CD4-positive, alpha-beta T cell (primary cell): ENCODE measurements around the gene KCNMB2. TPM values are rescaled to one million over a fixed set of nuclear protein-coding genes. Genes with fewer than 3 reads are reported as not detected.
"Not testable (repeated sequence)": the region's sequence is repeated elsewhere in the genome, so short reads cannot be mapped to it uniquely, and the experiment has no call there.

ENCODE experiments used
- ATAC-seq: fragments of 200-7000 bp; cut with Tn5 transposase; one replicate; pipeline ENCODE4 v1.10.0; 2022; ENCODE audit warnings: mild to moderate bottlenecking; ENCODE audit not compliant: poor library complexity
- CTCF ChIA-PET: fragments of 350-600 bp; sonication (Branson Sonifier 250); formaldehyde crosslinking; loops from one replicate; lab custom pipeline; 2021; ENCODE audit warnings: antibody characterized with exemption, inconsistent platforms; lab: Charles Lee
- POLR2A ChIA-PET: fragments of 350-600 bp; sonication (Branson Sonifier 250); formaldehyde crosslinking; loops from one replicate; lab custom pipeline; 2021; ENCODE audit warnings: antibody characterized with exemption, inconsistent platforms; lab: Charles Lee
- DNase-seq, 14 experiments: peaks; one replicate each; pipeline ENCODE4 v3.0.0-alpha.2; 2013 to 2020; ENCODE audit warnings: mixed read lengths in 2 of 14
- H3K27ac ChIP-seq, 2 donors: one replicate each; pipeline versions ENCODE4 v1.5.1 to v1.7.0; 2013; ENCODE audit warnings: low read length in 2 of 2, low read depth in 1 of 2, mild to moderate bottlenecking in 1 of 2
- H3K27me3 ChIP-seq, 2 experiments: 1 replicate in 1 of 2; 2 replicates in 1 of 2; pipeline versions ENCODE4 v1.6.1 to v1.7.0; 2013; ENCODE audit warnings: low read length in 2 of 2, control low read depth in 1 of 2, mild to moderate bottlenecking in 1 of 2, moderate library complexity in 1 of 2; ENCODE audit not compliant: insufficient read depth in 2 of 2, control insufficient read depth in 1 of 2
- H3K36me3 ChIP-seq: one replicate; pipeline ENCODE4 v1.6.1; 2013; ENCODE audit warnings: low read length, control low read depth; ENCODE audit not compliant: insufficient read depth
- H3K4me1 ChIP-seq: one replicate; pipeline ENCODE4 v1.6.1; 2013; ENCODE audit warnings: low read length, control low read depth; ENCODE audit not compliant: insufficient read depth
- H3K4me3 ChIP-seq: one replicate; pipeline ENCODE4 v1.5.1; 2013; ENCODE audit warnings: mild to moderate bottlenecking, low read length, moderate library complexity
- H3K9me3 ChIP-seq, 2 experiments: 1 replicate in 1 of 2; 2 replicates in 1 of 2; pipeline versions ENCODE4 v1.6.1 to v1.7.0; 2013; ENCODE audit warnings: low read length in 2 of 2, mild to moderate bottlenecking in 2 of 2, control low read depth in 1 of 2, moderate library complexity in 1 of 2; ENCODE audit not compliant: control insufficient read depth in 1 of 2, insufficient read depth in 1 of 2
- H3K27ac Mint-ChIP-seq: one replicate; pipeline ENCODE4 v1.8.0; 2020; ENCODE audit warnings: mixed read lengths
- H3K27me3 Mint-ChIP-seq: one replicate; pipeline ENCODE4 v1.8.0; 2021; ENCODE audit warnings: mixed read lengths
- H3K36me3 Mint-ChIP-seq: one replicate; pipeline ENCODE4 v1.8.0; 2021; ENCODE audit warnings: low read depth, mixed read lengths
- H3K4me1 Mint-ChIP-seq: one replicate; pipeline ENCODE4 v1.8.0; 2021; ENCODE audit warnings: low read depth, mixed read lengths
- H3K4me3 Mint-ChIP-seq: one replicate; pipeline ENCODE4 v1.8.0; 2020; ENCODE audit warnings: mild to moderate bottlenecking, mixed read lengths
- H3K9me3 Mint-ChIP-seq: one replicate; pipeline ENCODE4 v1.8.0; 2020; ENCODE audit warnings: mixed read lengths
- CTCF ChIP-seq: fragments of 200-600 bp; IDR thresholded peaks from one replicate; pipeline ENCODE4 v1.8.0; 2022; ENCODE audit warnings: antibody characterized with exemption, mild to moderate bottlenecking
- intact Hi-C, 2 experiments: fragments of 100-400 bp; cut with DNase I in 1 of 2; cut with micrococcal nuclease in 1 of 2; formaldehyde crosslinking; loops; one replicate each; pipeline versions ENCODE4 v1.15.1 to v1.9.0; 2023 to 2025; cut with DNase I, micrococcal nuclease
- total RNA-seq, 174 experiments: library from RNA in 2 of 174; stranded (reverse) in 2 of 174; gene quantifications; one replicate each; pipeline ENCODE4 v1.2.3 and lab custom pipeline; 2021 to 2026

KCNMB2 gene
- total RNA-seq, 2 experiments from 2014 or later = not detected

GRCh38 chr3:178540184-178540583 is 3.9 kb downstream of the KCNMB2 start:
- Histone ChIP-seq H3K9me3 (no peaks in the 10 kb centered on the region), H3K27ac (no peak overlapping the region), H3K27me3 (peaks cover 0 to 3% of the 10 kb centered on the region in 2 experiments), H3K36me3 (no peaks in the 10 kb centered on the region), H3K4me1 (peaks cover 3% of the 10 kb centered on the region), H3K4me3 (no peak overlapping the region)
- Mint-ChIP-seq H3K9me3 (no peaks in the 10 kb centered on the region), H3K27me3 (peaks cover 57% of the 10 kb centered on the region), H3K27ac (no peak overlapping the region), H3K36me3 (no peaks in the 10 kb centered on the region), H3K4me3 (no peak overlapping the region), H3K4me1 (peaks cover 7% of the 10 kb centered on the region)
- no peak for DNase-seq
- ChIA-PET CTCF (no interaction called here), POLR2A (no interaction called here)
- TF ChIP-seq CTCF = no peak
- ATAC-seq = no peak
- intact Hi-C loops = no loop called here

- TF ChIP-seq CTCF = no peak
- no peaks in the 10 kb centered on the region for H3K36me3 Mint-ChIP-seq
- DNase-seq (no peak), ATAC-seq (no peak)
- POLR2A ChIA-PET = no interaction called here
- intact Hi-C loops = no loop called here
- CTCF ChIA-PET = no interaction called here
- no peak overlapping the region for H3K4me3 Mint-ChIP-seq
- peaks cover 12% of the 10 kb centered on the region for H3K27me3 Mint-ChIP-seq
- Histone ChIP-seq H3K27ac (no peak overlapping the region), H3K9me3 (no peaks in the 10 kb centered on the region), H3K27me3 (no peaks in the 10 kb centered on the region), H3K4me3 (no peak overlapping the region), H3K4me1 (no peaks in the 10 kb centered on the region), H3K36me3 (no peaks in the 10 kb centered on the region)
- H3K4me1 Mint-ChIP-seq = no peaks in the 10 kb centered on the region
- no peak overlapping the region for H3K27ac Mint-ChIP-seq
- no peaks in the 10 kb centered on the region for H3K9me3 Mint-ChIP-seq
Observed at GRCh38 chr3:178545337-178545736, 9.1 kb downstream of the KCNMB2 start.

- TF ChIP-seq CTCF = no peak
- Mint-ChIP-seq H3K27me3 (peaks cover 6% of the 10 kb centered on the region), H3K4me1 (no peaks in the 10 kb centered on the region), H3K9me3 (no peaks in the 10 kb centered on the region), H3K4me3 (no peak overlapping the region), H3K27ac (no peak overlapping the region), H3K36me3 (no peaks in the 10 kb centered on the region)
- DNase-seq = no peak
- no peaks in the 10 kb centered on the region for H3K4me1 ChIP-seq
- ChIA-PET POLR2A (no interaction called here), CTCF (no interaction called here)
- no peaks in the 10 kb centered on the region for H3K27me3 ChIP-seq
- no peaks in the 10 kb centered on the region for H3K36me3 ChIP-seq
- no peak overlapping the region for H3K4me3 ChIP-seq
- H3K27ac ChIP-seq = no peak overlapping the region
- intact Hi-C loops = no loop called here
- H3K9me3 ChIP-seq = no peaks in the 10 kb centered on the region
- ATAC-seq = no peak
Observed at GRCh38 chr3:178546079-178546478, 9.8 kb downstream of the KCNMB2 start.

- POLR2A ChIA-PET, DNase-seq, H3K4me3 ChIP-seq, intact Hi-C loops, H3K9me3 ChIP-seq, H3K9me3 Mint-ChIP-seq, H3K36me3 Mint-ChIP-seq, H3K27me3 ChIP-seq, H3K27ac ChIP-seq, H3K4me1 ChIP-seq, CTCF ChIA-PET, H3K36me3 ChIP-seq, H3K27ac Mint-ChIP-seq, H3K4me1 Mint-ChIP-seq, H3K27me3 Mint-ChIP-seq, H3K4me3 Mint-ChIP-seq, ATAC-seq: not testable (repeated sequence)
Observed at GRCh38 chr3:178549426-178549825, 13.2 kb downstream of the KCNMB2 start.
